Measurements from ENCODE around the gene AP1G2.

DNA sequence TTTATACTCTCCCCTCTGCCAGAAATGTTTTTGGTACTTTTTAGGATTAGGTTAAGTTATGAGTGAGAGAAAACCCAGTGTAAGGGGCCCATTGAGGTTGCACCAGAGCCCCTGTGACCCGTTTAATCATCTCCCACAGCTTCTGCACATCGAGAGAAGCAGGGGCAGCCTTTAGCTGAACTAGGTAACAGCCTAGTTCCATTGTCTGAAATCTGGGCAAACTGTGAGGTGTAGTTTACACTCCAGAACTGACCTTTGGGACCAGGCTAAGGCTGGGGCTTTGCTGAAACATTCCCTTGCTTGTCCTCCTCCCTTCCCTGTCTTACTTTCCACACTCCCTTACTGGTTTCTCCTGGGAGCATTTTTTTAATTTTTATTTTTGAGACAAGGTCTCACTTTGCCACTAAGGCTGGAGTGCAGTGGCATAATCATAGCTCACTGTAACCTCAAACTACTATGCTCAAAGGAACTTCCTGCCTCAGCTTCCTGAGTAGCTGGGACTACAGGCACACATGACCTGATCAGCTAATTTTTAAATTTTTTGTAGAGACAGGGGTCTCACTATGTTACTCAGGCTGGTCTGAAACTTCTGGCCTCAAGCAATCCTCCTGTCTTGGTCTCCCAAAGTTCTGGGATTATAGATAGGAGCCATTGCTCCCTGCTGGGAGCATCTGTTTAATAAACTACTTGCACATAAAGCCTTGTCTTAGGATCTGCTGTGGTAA lies 42.7 kb upstream of the AP1G2 start:
- TF ChIP-seq CTCF (conservative IDR thresholded peaks at IDR 0.05; ENCODE audit: low read depth, low read length) (no peak), EZH2 (IDR thresholded peaks at IDR 0.05; ENCODE audit: borderline replicate concordance, low read depth, low read length, poor library complexity, severe bottlenecking) (no peak)

Data from A673 (cell line).